B cell (primary cell): ENCODE measurements around the gene COLEC12. TPM values are rescaled to one million over a fixed set of nuclear protein-coding genes. Genes with fewer than 3 reads are reported as not detected.

Experiments
- ATAC-seq: fragments of 200-7000 bp; cut with Tn5 transposase; one replicate; pipeline ENCODE4 v1.10.0; 2021; ENCODE audit warnings: low read depth, mild to moderate bottlenecking, moderate number of reproducible peaks, moderate library complexity
- CTCF ChIA-PET: fragments of 350-600 bp; sonication (Branson Sonifier 250); formaldehyde crosslinking; loops from one replicate; lab custom pipeline; 2021; ENCODE audit warnings: antibody characterized with exemption, inconsistent platforms; lab: Charles Lee
- POLR2A ChIA-PET: fragments of 350-600 bp; sonication (Branson Sonifier 250); formaldehyde crosslinking; loops from one replicate; lab custom pipeline; 2021; ENCODE audit warnings: antibody characterized with exemption; lab: Charles Lee
- DNase-seq: peaks from one replicate; pipeline ENCODE4 v3.0.0; 2013
- H2AFZ ChIP-seq: 2 replicates; pipeline ENCODE4 v1.6.1; 2012; ENCODE audit warnings: mild to moderate bottlenecking, low read depth, low read length; ENCODE audit not compliant: insufficient read depth, poor library complexity, severe bottlenecking
- H3K27ac ChIP-seq, 2 donors: 1 replicate in 1 of 2; 2 replicates in 1 of 2; pipeline ENCODE4 v1.5.1; 2012 to 2013; ENCODE audit warnings: low read length in 2 of 2, mild to moderate bottlenecking in 2 of 2, moderate library complexity in 1 of 2
- H3K27me3 ChIP-seq, 4 experiments: fragments of 200-600 bp in 1 of 4; sonication (generic) in 1 of 4; replicated peaks in 1 of 4; 1 replicate in 2 of 4; 2 replicates in 2 of 4; pipeline versions ENCODE4 v1.6.1 to v1.7.0; 2013 to 2016; ENCODE audit warnings: low read length in 3 of 4, mild to moderate bottlenecking in 2 of 4, mixed read lengths in 1 of 4, moderate library complexity in 1 of 4; ENCODE audit not compliant: insufficient read depth in 4 of 4, control insufficient read depth in 3 of 4; ENCODE audit errors: control extremely low read depth in 1 of 4
- H3K36me3 ChIP-seq, 2 experiments: replicated peaks in 1 of 2; 1 replicate in 1 of 2; 2 replicates in 1 of 2; pipeline versions ENCODE4 v1.6.1 to v1.7.1; 2013; ENCODE audit warnings: low read length in 1 of 2; ENCODE audit not compliant: insufficient read depth in 2 of 2, control insufficient read depth in 1 of 2; ENCODE audit errors: control extremely low read depth in 1 of 2, extremely low read depth in 1 of 2
- H3K4me1 ChIP-seq, 2 donors: fragments of 200-600 bp in 1 of 2; sonication (generic) in 1 of 2; 1 replicate in 1 of 2; 2 replicates in 1 of 2; pipeline versions ENCODE4 v1.5.1 to v1.6.1; 2013 to 2017; ENCODE audit warnings: low read length in 2 of 2; ENCODE audit not compliant: control insufficient read depth in 2 of 2, insufficient read depth in 2 of 2
- H3K4me2 ChIP-seq: replicated peaks from 2 replicates; pipeline ENCODE3; 2012; ENCODE audit warnings: mild to moderate bottlenecking, low read depth, low read length; ENCODE audit not compliant: poor library complexity, severe bottlenecking
- H3K4me3 ChIP-seq, 5 experiments: fragments of 200-600 bp in 1 of 5; sonication (generic) in 1 of 5; 1 replicate in 3 of 5; 2 replicates in 2 of 5; pipeline versions ENCODE4 v1.5.1 to v1.7.0; 2011 to 2016; ENCODE audit warnings: low read length in 4 of 5, mild to moderate bottlenecking in 4 of 5, low read depth in 2 of 5, control low read depth in 1 of 5, moderate library complexity in 1 of 5; ENCODE audit not compliant: insufficient read depth in 1 of 5; ENCODE audit errors: control extremely low read depth in 1 of 5, extremely low read depth in 1 of 5
- H3K79me2 ChIP-seq: fragments of 200-600 bp; sonication (generic); one replicate; pipeline ENCODE4 v1.6.0; 2016; ENCODE audit warnings: low read length; ENCODE audit not compliant: control insufficient read depth, insufficient read depth
- H3K9ac ChIP-seq: fragments of 200-600 bp; sonication (generic); 2 replicates; pipeline ENCODE4 v1.6.1; 2017; ENCODE audit warnings: mild to moderate bottlenecking, low read length, moderate library complexity
- H3K9me3 ChIP-seq, 3 donors: one replicate each; pipeline versions ENCODE4 v1.6.1 to v1.7.1; 2013; ENCODE audit warnings: low read length in 2 of 3; ENCODE audit not compliant: control insufficient read depth in 2 of 3, insufficient read depth in 1 of 3; ENCODE audit errors: control extremely low read depth in 1 of 3
- H4K20me1 ChIP-seq: 2 replicates; pipeline ENCODE4 v1.6.0; 2012; ENCODE audit warnings: mild to moderate bottlenecking, low read length; ENCODE audit not compliant: insufficient read depth, control insufficient read depth, poor library complexity, severe bottlenecking
- H3K27ac Mint-ChIP-seq: one replicate; pipeline ENCODE4 v1.8.0; 2021; ENCODE audit warnings: mixed read lengths
- H3K27me3 Mint-ChIP-seq: one replicate; pipeline ENCODE4 v1.8.0; 2021; ENCODE audit warnings: mixed read lengths
- H3K4me1 Mint-ChIP-seq: one replicate; pipeline ENCODE4 v1.8.0; 2021; ENCODE audit warnings: mixed read lengths
- H3K4me3 Mint-ChIP-seq: one replicate; pipeline ENCODE4 v1.8.0; 2021; ENCODE audit warnings: mixed read lengths
- H3K9me3 Mint-ChIP-seq: one replicate; pipeline ENCODE4 v1.8.0; 2022; ENCODE audit warnings: mixed read lengths; ENCODE audit not compliant: insufficient read depth
- EZH2 ChIP-seq: IDR thresholded peaks from 2 replicates; pipeline ENCODE4 v1.6.1; 2012; ENCODE audit warnings: borderline replicate concordance, low read depth, mild to moderate bottlenecking, moderate library complexity, low read length; ENCODE audit not compliant: insufficient read depth, poor library complexity, severe bottlenecking
- WGBS: methylation state at CpG from one replicate; pipeline ENCODE4 v1.1.5; 2013; ENCODE audit warnings: missing lambda C conversion rate; ENCODE audit not compliant: insufficient coverage; 5-methylcytosine and 5-hydroxymethylcytosine counted together
- intact Hi-C: fragments of 100-400 bp; cut with micrococcal nuclease; formaldehyde crosslinking; loops from one replicate; pipeline ENCODE4 v1.10.0; 2022
- polyA plus RNA-seq: library from polyadenylated mRNA; depleted of rRNA; stranded (reverse); fragments of >200 nt; gene quantifications from 2 replicates; pipeline ENCODE4 v1.2.3, GENCODE V29; 2012
- total RNA-seq, 2 donors: library from RNA; stranded (reverse); fragments of 120-200 nt in 1 of 2; gene quantifications; 1 replicate in 1 of 2; 2 replicates in 1 of 2; pipeline versions ENCODE4 v1.2.3 to v1.2.4, GENCODE V29; 2013 to 2022
- TF ChIP-seq, protein P1 (sequence below): fragments of 200-600 bp; IDR thresholded peaks from one replicate; pipeline ENCODE4 v1.8.0; 2022; ENCODE audit warnings: antibody characterized with exemption, mild to moderate bottlenecking

The COLEC12 gene
- total and polyA plus RNA-seq, 2 donors (not counting 1 experiment from before 2014, with no cell fraction given) = not detected

DNA sequence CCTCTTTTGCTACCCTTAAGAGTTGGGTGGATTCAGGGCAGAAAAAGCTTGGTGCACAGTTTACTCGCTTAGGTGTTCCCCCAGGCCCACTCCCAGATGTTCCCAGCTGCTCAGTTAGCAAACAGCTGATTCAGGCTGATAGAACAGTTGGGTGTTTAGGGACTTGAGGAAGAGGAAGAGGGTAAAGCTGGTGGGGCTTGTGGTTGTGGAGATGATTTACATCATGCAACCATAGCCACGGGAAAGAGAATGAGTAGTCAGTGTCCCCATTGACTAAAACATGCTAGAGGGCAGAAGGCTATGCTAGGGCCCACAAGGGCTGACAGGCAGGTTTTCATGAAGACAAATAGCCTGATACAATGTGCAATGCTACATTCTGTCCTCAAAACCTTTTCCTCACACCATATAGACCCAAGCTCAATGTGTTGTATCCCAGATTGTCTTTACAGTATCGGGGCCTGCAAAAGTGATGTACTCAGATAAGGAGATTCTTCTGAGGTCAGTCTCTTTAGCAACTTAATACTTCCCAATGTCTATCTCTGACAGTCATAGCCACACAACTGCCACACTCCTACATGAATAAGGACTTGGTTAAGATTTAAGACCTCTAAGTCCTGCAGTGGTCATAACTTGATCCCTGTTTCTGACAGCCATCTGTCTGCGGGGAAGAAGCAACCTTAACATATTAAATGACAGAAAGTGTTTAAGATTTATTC, 15.6 kb downstream of the COLEC12 start:
- Histone ChIP-seq H3K9ac (no peak overlapping the region), H2AFZ (no peak overlapping the region), H3K4me2 (no peak overlapping the region), H3K9me3 (peaks cover 0 to 3% (median 0%) of the 10 kb centered on the region in 3 donors), H4K20me1 (no peaks in the 10 kb centered on the region), H3K36me3 (no peaks in the 10 kb centered on the region), H3K4me1 (no peaks in the 10 kb centered on the region), H3K27me3 (no peaks in the 10 kb centered on the region), H3K79me2 (no peaks in the 10 kb centered on the region), H3K27ac (no peak overlapping the region), H3K4me3 (no peak overlapping the region)
- ATAC-seq = no peak
- H3K4me3 Mint-ChIP-seq = no peak overlapping the region
- TF ChIP-seq EZH2 = no peak
- TF ChIP-seq, protein P1, sequence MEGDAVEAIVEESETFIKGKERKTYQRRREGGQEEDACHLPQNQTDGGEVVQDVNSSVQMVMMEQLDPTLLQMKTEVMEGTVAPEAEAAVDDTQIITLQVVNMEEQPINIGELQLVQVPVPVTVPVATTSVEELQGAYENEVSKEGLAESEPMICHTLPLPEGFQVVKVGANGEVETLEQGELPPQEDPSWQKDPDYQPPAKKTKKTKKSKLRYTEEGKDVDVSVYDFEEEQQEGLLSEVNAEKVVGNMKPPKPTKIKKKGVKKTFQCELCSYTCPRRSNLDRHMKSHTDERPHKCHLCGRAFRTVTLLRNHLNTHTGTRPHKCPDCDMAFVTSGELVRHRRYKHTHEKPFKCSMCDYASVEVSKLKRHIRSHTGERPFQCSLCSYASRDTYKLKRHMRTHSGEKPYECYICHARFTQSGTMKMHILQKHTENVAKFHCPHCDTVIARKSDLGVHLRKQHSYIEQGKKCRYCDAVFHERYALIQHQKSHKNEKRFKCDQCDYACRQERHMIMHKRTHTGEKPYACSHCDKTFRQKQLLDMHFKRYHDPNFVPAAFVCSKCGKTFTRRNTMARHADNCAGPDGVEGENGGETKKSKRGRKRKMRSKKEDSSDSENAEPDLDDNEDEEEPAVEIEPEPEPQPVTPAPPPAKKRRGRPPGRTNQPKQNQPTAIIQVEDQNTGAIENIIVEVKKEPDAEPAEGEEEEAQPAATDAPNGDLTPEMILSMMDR = no peak
- no peak for DNase-seq
- ChIA-PET CTCF (no interaction called here), POLR2A (no interaction called here)
- H3K27ac Mint-ChIP-seq = no peak overlapping the region
- peaks cover 22% of the 10 kb centered on the region for H3K27me3 Mint-ChIP-seq
- intact Hi-C loops = no loop called here
- 7% methylated on average over 2 of the region's 4 CpGs for WGBS
- peaks cover 2% of the 10 kb centered on the region for H3K9me3 Mint-ChIP-seq
- no peaks in the 10 kb centered on the region for H3K4me1 Mint-ChIP-seq

DNA sequence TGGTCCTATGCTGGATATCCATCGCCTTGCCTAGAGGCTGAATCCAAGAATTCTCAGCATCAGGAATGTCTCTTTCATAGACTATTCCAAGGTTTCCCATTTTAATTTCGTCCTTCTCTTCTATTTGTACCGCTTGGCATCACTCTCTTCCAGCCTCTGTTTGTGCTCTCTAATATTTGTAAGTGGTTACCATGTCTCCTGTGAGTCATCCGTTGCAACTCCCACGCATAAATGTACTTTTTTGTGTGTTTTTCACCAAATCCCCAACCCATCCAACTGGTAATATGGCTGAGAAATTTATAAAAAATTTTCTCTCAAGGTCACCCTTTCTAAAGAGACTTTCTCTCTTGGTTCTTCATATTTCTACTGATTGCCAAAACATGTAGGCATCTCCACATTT, 21.8 kb downstream of the COLEC12 start:
- no peaks in the 10 kb centered on the region for H3K27me3 ChIP-seq
- H3K9ac ChIP-seq = no peak overlapping the region
- H3K4me3 Mint-ChIP-seq = no peak overlapping the region
- H3K4me1 ChIP-seq = no peaks in the 10 kb centered on the region
- DNase-seq (no peak), ATAC-seq (no peak)
- H3K36me3 ChIP-seq = no peaks in the 10 kb centered on the region
- TF ChIP-seq, protein P1 = no peak
- no peak for TF ChIP-seq EZH2
- WGBS = 100% methylated on average over 1 of the region's 5 CpGs
- no peak overlapping the region for H3K4me3 ChIP-seq
- H3K9me3 Mint-ChIP-seq = no peaks in the 10 kb centered on the region
- no peaks in the 10 kb centered on the region for H4K20me1 ChIP-seq
- ChIA-PET CTCF (no interaction called here), POLR2A (no interaction called here)
- no peaks in the 10 kb centered on the region for H3K9me3 ChIP-seq
- intact Hi-C loops = no loop called here
- H3K27me3 Mint-ChIP-seq = peaks cover 10% of the 10 kb centered on the region
- H3K4me1 Mint-ChIP-seq = no peaks in the 10 kb centered on the region
- no peak overlapping the region for H3K27ac ChIP-seq
- no peak overlapping the region for H3K27ac Mint-ChIP-seq
- H3K4me2 ChIP-seq = no peak overlapping the region
- H2AFZ ChIP-seq = no peak overlapping the region
- no peaks in the 10 kb centered on the region for H3K79me2 ChIP-seq
